ENCODE results near the gene ACE2.

ACE2 gene

GRCh38 chrX:15547356-15547755, 53.4 kb downstream of the ACE2 start:
- Histone ChIP-seq H3K27ac (ENCODE audit: low read depth, low read length) (no peak overlapping the region), H3K4me1 (ENCODE audit: control insufficient read depth, insufficient read depth, low read length) (no peaks in the 10 kb centered on the region), H3K9ac (ENCODE audit: low read depth, low read length) (no peak overlapping the region), H3K36me3 (ENCODE audit: control insufficient read depth, insufficient read depth, low read length) (no peaks in the 10 kb centered on the region), H3K4me3 (ENCODE audit: low read depth, low read length) (no peak overlapping the region), H3K9me3 (ENCODE audit: control insufficient read depth, insufficient read depth, low read length) (no peaks in the 10 kb centered on the region), H3K27me3 (ENCODE audit: control insufficient read depth, insufficient read depth, low read length) (peaks cover 7% of the 10 kb centered on the region)

GRCh38 chrX:15546745-15547144, 54.0 kb downstream of the ACE2 start:
- H3K4me3 ChIP-seq (ENCODE audit: low read depth, low read length), result no peak overlapping the region
- no peaks in the 10 kb centered on the region for H3K36me3 ChIP-seq (ENCODE audit: control insufficient read depth, insufficient read depth, low read length)
- H3K27me3 ChIP-seq (ENCODE audit: control insufficient read depth, insufficient read depth, low read length), result peaks cover 7% of the 10 kb centered on the region
- no peak overlapping the region for H3K9ac ChIP-seq (ENCODE audit: low read depth, low read length)
- no peaks in the 10 kb centered on the region for H3K9me3 ChIP-seq (ENCODE audit: control insufficient read depth, insufficient read depth, low read length)
- no peaks in the 10 kb centered on the region for H3K4me1 ChIP-seq (ENCODE audit: control insufficient read depth, insufficient read depth, low read length)
- no peak overlapping the region for H3K27ac ChIP-seq (ENCODE audit: low read depth, low read length)

GRCh38 chrX:15530318-15530717, 70.4 kb downstream of the ACE2 start:
- Histone ChIP-seq H3K4me1 (ENCODE audit: control insufficient read depth, insufficient read depth, low read length) (no peaks in the 10 kb centered on the region), H3K9me3 (ENCODE audit: control insufficient read depth, insufficient read depth, low read length) (no peaks in the 10 kb centered on the region), H3K36me3 (ENCODE audit: control insufficient read depth, insufficient read depth, low read length) (no peaks in the 10 kb centered on the region), H3K9ac (ENCODE audit: low read depth, low read length) (no peak overlapping the region), H3K4me3 (ENCODE audit: low read depth, low read length) (no peak overlapping the region), H3K27ac (ENCODE audit: low read depth, low read length) (no peak overlapping the region), H3K27me3 (ENCODE audit: control insufficient read depth, insufficient read depth, low read length) (peaks cover 14% of the 10 kb centered on the region)

- Histone ChIP-seq H3K9ac (ENCODE audit: low read depth, low read length) (no peak overlapping the region), H3K4me3 (ENCODE audit: low read depth, low read length) (no peak overlapping the region), H3K27me3 (ENCODE audit: control insufficient read depth, insufficient read depth, low read length) (peaks cover 12% of the 10 kb centered on the region), H3K36me3 (ENCODE audit: control insufficient read depth, insufficient read depth, low read length) (no peaks in the 10 kb centered on the region), H3K4me1 (ENCODE audit: control insufficient read depth, insufficient read depth, low read length) (no peaks in the 10 kb centered on the region), H3K27ac (ENCODE audit: low read depth, low read length) (no peak overlapping the region), H3K9me3 (ENCODE audit: control insufficient read depth, insufficient read depth, low read length) (no peaks in the 10 kb centered on the region)
These were observed 71.6 kb downstream of the ACE2 start for GRCh38 chrX:15529165-15529564.

GRCh38 chrX:15525664-15526416, 74.9 kb downstream of the ACE2 start:
- Histone ChIP-seq H3K9me3 (ENCODE audit: control insufficient read depth, insufficient read depth, low read length) (no peaks in the 10 kb centered on the region), H3K27me3 (ENCODE audit: control insufficient read depth, insufficient read depth, low read length) (peaks cover 18% of the 10 kb centered on the region), H3K36me3 (ENCODE audit: control insufficient read depth, insufficient read depth, low read length) (no peaks in the 10 kb centered on the region), H3K4me1 (ENCODE audit: control insufficient read depth, insufficient read depth, low read length) (no peaks in the 10 kb centered on the region), H3K27ac (ENCODE audit: low read depth, low read length) (no peak overlapping the region), H3K9ac (ENCODE audit: low read depth, low read length) (no peak overlapping the region), H3K4me3 (ENCODE audit: low read depth, low read length) (no peak overlapping the region)

DNA sequence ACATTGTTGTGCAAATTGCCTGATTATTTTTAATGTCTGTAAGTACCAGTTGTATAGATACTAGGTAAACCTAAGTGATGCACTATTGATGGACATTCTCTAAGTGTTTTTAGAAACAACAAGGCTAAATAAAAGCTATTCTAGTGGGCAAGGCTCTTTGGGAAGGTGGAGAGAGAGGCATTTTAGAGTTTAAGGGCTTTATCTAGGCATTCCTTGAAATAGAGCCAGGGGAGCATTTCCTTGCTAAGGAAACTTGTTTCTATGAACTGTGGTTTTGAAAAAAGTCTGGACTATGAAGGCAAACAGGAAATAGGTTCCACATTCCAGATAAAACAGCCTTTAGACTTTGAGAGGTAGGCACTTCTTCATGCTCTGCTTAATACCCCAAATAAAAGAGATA, 76.3 kb downstream of the ACE2 start:
- no peaks in the 10 kb centered on the region for H3K4me1 ChIP-seq (ENCODE audit: control insufficient read depth, insufficient read depth, low read length)
- no peaks in the 10 kb centered on the region for H3K9me3 ChIP-seq (ENCODE audit: control insufficient read depth, insufficient read depth, low read length)
- no peaks in the 10 kb centered on the region for H3K36me3 ChIP-seq (ENCODE audit: control insufficient read depth, insufficient read depth, low read length)
- peaks cover 15% of the 10 kb centered on the region for H3K27me3 ChIP-seq (ENCODE audit: control insufficient read depth, insufficient read depth, low read length)
- H3K9ac ChIP-seq (ENCODE audit: low read depth, low read length), result no peak overlapping the region
- no peak overlapping the region for H3K27ac ChIP-seq (ENCODE audit: low read depth, low read length)
- no peak overlapping the region for H3K4me3 ChIP-seq (ENCODE audit: low read depth, low read length)

DNA sequence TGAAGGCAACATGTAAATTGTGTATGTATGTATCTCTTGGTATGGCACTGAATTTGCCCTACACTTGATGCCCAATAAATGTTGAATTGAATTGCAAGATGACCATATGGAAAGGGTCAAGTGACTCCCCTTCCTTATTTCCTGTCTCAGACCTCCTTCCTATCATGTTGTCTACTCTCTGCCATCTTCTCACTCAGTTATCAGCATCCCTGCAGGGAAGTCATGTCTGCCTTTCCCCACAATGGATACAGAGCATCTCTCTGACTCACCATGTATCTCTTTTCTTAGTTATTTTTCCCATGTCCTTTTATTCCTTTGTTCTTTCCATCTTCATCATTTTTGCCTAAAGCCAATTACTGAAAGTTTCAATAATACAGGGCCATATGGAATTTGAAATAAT, 77.7 kb downstream of the ACE2 start:
- Histone ChIP-seq H3K9ac (ENCODE audit: low read depth, low read length) (no peak overlapping the region), H3K36me3 (ENCODE audit: control insufficient read depth, insufficient read depth, low read length) (no peaks in the 10 kb centered on the region), H3K4me1 (ENCODE audit: control insufficient read depth, insufficient read depth, low read length) (no peaks in the 10 kb centered on the region), H3K27ac (ENCODE audit: low read depth, low read length) (no peak overlapping the region), H3K27me3 (ENCODE audit: control insufficient read depth, insufficient read depth, low read length) (peaks cover 15% of the 10 kb centered on the region), H3K4me3 (ENCODE audit: low read depth, low read length) (no peak overlapping the region), H3K9me3 (ENCODE audit: control insufficient read depth, insufficient read depth, low read length) (no peaks in the 10 kb centered on the region)

DNA sequence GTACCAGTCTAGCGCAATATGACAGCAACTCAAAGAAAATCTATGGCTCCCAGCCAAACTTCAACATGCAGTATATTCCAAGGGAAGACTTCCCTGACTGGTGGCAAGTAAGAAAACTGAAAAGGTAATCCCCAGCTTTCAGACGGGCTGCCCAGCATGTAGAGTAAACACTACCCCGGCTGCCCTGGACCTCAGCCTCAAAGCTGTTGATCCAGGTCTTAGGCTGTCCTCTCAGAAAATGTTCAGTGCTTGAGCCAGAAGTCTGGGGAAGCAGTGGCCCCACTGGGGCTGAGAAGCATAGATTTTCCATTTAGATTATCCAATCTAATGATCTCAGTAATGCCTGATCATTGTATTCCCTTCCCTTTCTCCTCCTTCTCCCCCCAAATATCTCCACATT, 78.3 kb downstream of the ACE2 start:
- Histone ChIP-seq H3K27me3 (ENCODE audit: control insufficient read depth, insufficient read depth, low read length) (peaks cover 15% of the 10 kb centered on the region), H3K9ac (ENCODE audit: low read depth, low read length) (no peak overlapping the region), H3K36me3 (ENCODE audit: control insufficient read depth, insufficient read depth, low read length) (no peaks in the 10 kb centered on the region), H3K4me1 (ENCODE audit: control insufficient read depth, insufficient read depth, low read length) (no peaks in the 10 kb centered on the region), H3K27ac (ENCODE audit: low read depth, low read length) (no peak overlapping the region), H3K4me3 (ENCODE audit: low read depth, low read length) (no peak overlapping the region), H3K9me3 (ENCODE audit: control insufficient read depth, insufficient read depth, low read length) (no peaks in the 10 kb centered on the region)

GRCh38 chrX:15515931-15516330, 84.8 kb downstream of the ACE2 start:
- no peaks in the 10 kb centered on the region for H3K4me1 ChIP-seq (ENCODE audit: control insufficient read depth, insufficient read depth, low read length)
- 0 out of 2 replicates have a peak, but pooled peaks cover 9% of the 10 kb centered on the region for H3K27me3 ChIP-seq (ENCODE audit: control insufficient read depth, insufficient read depth, low read length)
- H3K4me3 ChIP-seq (ENCODE audit: low read depth, low read length), result no peak overlapping the region
- no peak overlapping the region for H3K27ac ChIP-seq (ENCODE audit: low read depth, low read length)
- no peaks in the 10 kb centered on the region for H3K9me3 ChIP-seq (ENCODE audit: control insufficient read depth, insufficient read depth, low read length)
- no peak overlapping the region for H3K9ac ChIP-seq (ENCODE audit: low read depth, low read length)
- no peaks in the 10 kb centered on the region for H3K36me3 ChIP-seq (ENCODE audit: control insufficient read depth, insufficient read depth, low read length)

DNA sequence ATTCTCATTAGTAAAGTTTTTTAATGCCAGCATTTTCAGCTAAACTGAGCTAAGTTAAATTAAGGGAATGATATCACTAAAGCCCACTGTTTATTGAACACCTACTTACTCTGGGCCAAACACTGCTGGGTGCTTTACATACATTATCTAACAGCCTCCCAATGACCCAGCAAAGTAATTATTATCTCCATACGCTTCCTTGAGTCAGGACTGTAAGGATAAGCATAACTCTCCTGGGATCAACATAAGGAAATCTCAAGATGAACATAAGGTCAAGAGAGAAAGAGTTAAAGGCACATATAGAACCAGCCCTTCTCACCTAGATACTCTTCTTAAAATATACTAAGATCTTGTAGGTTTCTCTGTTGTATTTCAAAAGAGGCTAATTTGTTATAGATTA, 86.5 kb downstream of the ACE2 start:
- Histone ChIP-seq H3K9me3 (ENCODE audit: control insufficient read depth, insufficient read depth, low read length) (no peaks in the 10 kb centered on the region), H3K27ac (ENCODE audit: low read depth, low read length) (no peak overlapping the region), H3K9ac (ENCODE audit: low read depth, low read length) (no peak overlapping the region), H3K27me3 (ENCODE audit: control insufficient read depth, insufficient read depth, low read length) (peaks cover 15% of the 10 kb centered on the region; the same call in 1 of the 2 replicates), H3K4me3 (ENCODE audit: low read depth, low read length) (no peak overlapping the region), H3K36me3 (ENCODE audit: control insufficient read depth, insufficient read depth, low read length) (no peaks in the 10 kb centered on the region), H3K4me1 (ENCODE audit: control insufficient read depth, insufficient read depth, low read length) (no peaks in the 10 kb centered on the region)

- no peaks in the 10 kb centered on the region for H3K9me3 ChIP-seq (ENCODE audit: control insufficient read depth, insufficient read depth, low read length)
These were observed 88.3 kb downstream of the ACE2 start for GRCh38 chrX:15512401-15512965.

More at GRCh38 chrX:15512401-15512965, 88.3 kb downstream of the ACE2 start:
- Histone ChIP-seq H3K4me3 (ENCODE audit: low read depth, low read length) (no peak overlapping the region), H3K4me1 (ENCODE audit: control insufficient read depth, insufficient read depth, low read length) (no peaks in the 10 kb centered on the region), H3K36me3 (ENCODE audit: control insufficient read depth, insufficient read depth, low read length) (no peaks in the 10 kb centered on the region), H3K27ac (ENCODE audit: low read depth, low read length) (no peak overlapping the region), H3K9ac (ENCODE audit: low read depth, low read length) (no peak overlapping the region), H3K27me3 (ENCODE audit: control insufficient read depth, insufficient read depth, low read length) (peaks cover 15% of the 10 kb centered on the region; the same call in 1 of the 2 replicates)

All from HUES48 (cell line).